Measurements from ENCODE around the gene ATP6V1G2.

The ATP6V1G2 gene

DNA sequence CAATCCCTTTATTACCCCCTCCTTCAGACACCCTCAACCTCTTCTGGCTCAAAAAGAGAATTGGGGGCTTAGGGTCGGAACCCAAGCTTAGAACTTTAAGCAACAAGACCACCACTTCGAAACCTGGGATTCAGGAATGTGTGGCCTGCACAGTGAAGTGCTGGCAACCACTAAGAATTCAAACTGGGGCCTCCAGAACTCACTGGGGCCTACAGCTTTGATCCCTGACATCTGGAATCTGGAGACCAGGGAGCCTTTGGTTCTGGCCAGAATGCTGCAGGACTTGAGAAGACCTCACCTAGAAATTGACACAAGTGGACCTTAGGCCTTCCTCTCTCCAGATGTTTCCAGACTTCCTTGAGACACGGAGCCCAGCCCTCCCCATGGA lies 31.2 kb upstream of the ATP6V1G2 start:
- H3K9ac ChIP-seq (ENCODE audit: low read length) = no peak overlapping the region
- H3K27me3 ChIP-seq (ENCODE audit: insufficient read depth, low read length, poor library complexity) = no peaks in the 10 kb centered on the region
- no peak for DNase-seq
- H3K4me3 ChIP-seq (ENCODE audit: low read length) = no peak overlapping the region
- H4K8ac ChIP-seq (ENCODE audit: low read depth, low read length) = no peak overlapping the region
- H2BK120ac ChIP-seq (ENCODE audit: low read depth, low read length) = no peak overlapping the region
- H4K5ac ChIP-seq (ENCODE audit: low read length) = no peak overlapping the region
- no peak overlapping the region for H3K23ac ChIP-seq (ENCODE audit: low read length)
- no peak overlapping the region for H3K4me2 ChIP-seq (ENCODE audit: low read length)
- H2BK15ac ChIP-seq (replicated peaks; ENCODE audit: low read depth) = no peak overlapping the region
- peaks cover 5% of the 10 kb centered on the region for H3K4me1 ChIP-seq (ENCODE audit: control insufficient read depth, low read depth, low read length)
- no peak overlapping the region for H3K4ac ChIP-seq (ENCODE audit: low read depth, low read length)
- no peaks in the 10 kb centered on the region for H3K36me3 ChIP-seq (ENCODE audit: control insufficient read depth, insufficient read depth, low read length)
- no peaks in the 10 kb centered on the region for H3K79me1 ChIP-seq (ENCODE audit: low read length)
- no peak overlapping the region for H2AK5ac ChIP-seq (ENCODE audit: low read length)
- H3K27ac ChIP-seq (ENCODE audit: low read depth, low read length) = no peak overlapping the region
- no peak overlapping the region for H3K18ac ChIP-seq (ENCODE audit: low read length)
- H2BK5ac ChIP-seq (ENCODE audit: low read length) = no peak overlapping the region
- no CpG with 5 or more reads among the region's 3 CpGs for WGBS (ENCODE audit: extremely low coverage, insufficient coverage, low lambda C conversion rate)
- no peak overlapping the region for H3K56ac ChIP-seq (ENCODE audit: low read length)
- no peaks in the 10 kb centered on the region for H3K79me2 ChIP-seq (ENCODE audit: control insufficient read depth, insufficient read depth, low read length)

GRCh38 chr6:31576897-31577578 lies 30.6 kb upstream of the ATP6V1G2 start:
- Histone ChIP-seq H4K5ac (ENCODE audit: low read length) (no peak overlapping the region), H3K18ac (ENCODE audit: low read length) (no peak overlapping the region), H2BK120ac (ENCODE audit: low read depth, low read length) (no peak overlapping the region), H2AK5ac (ENCODE audit: low read length) (peak overlapping the region; percentile 22), H3K4me1 (ENCODE audit: control insufficient read depth, low read depth, low read length) (peaks cover 5% of the 10 kb centered on the region), H3K27me3 (ENCODE audit: insufficient read depth, low read length, poor library complexity) (no peaks in the 10 kb centered on the region), H3K36me3 (ENCODE audit: control insufficient read depth, insufficient read depth, low read length) (no peaks in the 10 kb centered on the region), H3K9ac (ENCODE audit: low read length) (no peak overlapping the region), H2BK5ac (ENCODE audit: low read length) (no peak overlapping the region), H3K4me3 (ENCODE audit: low read length) (no peak overlapping the region), H3K79me2 (ENCODE audit: control insufficient read depth, insufficient read depth, low read length) (no peaks in the 10 kb centered on the region), H2BK15ac (replicated peaks; ENCODE audit: low read depth) (no peak overlapping the region), H3K56ac (ENCODE audit: low read length) (no peak overlapping the region), H3K27ac (ENCODE audit: low read depth, low read length) (no peak overlapping the region), H4K8ac (ENCODE audit: low read depth, low read length) (no peak overlapping the region), H3K79me1 (ENCODE audit: low read length) (no peaks in the 10 kb centered on the region), H3K4me2 (ENCODE audit: low read length) (no peak overlapping the region), H3K23ac (ENCODE audit: low read length) (no peak overlapping the region), H3K4ac (ENCODE audit: low read depth, low read length) (no peak overlapping the region)
- WGBS (ENCODE audit: extremely low coverage, insufficient coverage, low lambda C conversion rate) = no CpG with 5 or more reads among the region's 19 CpGs
- DNase-seq = no peak

DNA sequence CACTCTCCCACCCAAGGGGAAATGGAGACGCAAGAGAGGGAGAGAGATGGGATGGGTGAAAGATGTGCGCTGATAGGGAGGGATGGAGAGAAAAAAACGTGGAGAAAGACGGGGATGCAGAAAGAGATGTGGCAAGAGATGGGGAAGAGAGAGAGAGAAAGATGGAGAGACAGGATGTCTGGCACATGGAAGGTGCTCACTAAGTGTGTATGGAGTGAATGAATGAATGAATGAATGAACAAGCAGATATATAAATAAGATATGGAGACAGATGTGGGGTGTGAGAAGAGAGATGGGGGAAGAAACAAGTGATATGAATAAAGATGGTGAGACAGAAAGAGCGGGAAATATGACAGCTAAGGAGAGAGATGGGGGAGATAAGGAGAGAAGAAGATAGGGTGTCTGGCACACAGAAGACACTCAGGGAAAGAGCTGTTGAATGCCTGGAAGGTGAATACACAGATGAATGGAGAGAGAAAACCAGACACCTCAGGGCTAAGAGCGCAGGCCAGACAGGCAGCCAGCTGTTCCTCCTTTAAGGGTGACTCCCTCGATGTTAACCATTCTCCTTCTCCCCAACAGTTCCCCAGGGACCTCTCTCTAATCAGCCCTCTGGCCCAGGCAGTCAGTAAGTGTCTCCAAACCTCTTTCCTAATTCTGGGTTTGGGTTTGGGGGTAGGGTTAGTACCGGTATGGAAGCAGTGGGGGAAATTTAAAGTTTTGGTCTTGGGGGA lies 29.7 kb upstream of the ATP6V1G2 start:
- H3K27ac ChIP-seq (ENCODE audit: low read depth, low read length) = no peak overlapping the region
- no peaks in the 10 kb centered on the region for H3K79me1 ChIP-seq (ENCODE audit: low read length)
- H3K18ac ChIP-seq (ENCODE audit: low read length) = no peak overlapping the region
- H3K4me2 ChIP-seq (ENCODE audit: low read length) = no peak overlapping the region
- peaks cover 2% of the 10 kb centered on the region for H3K4me1 ChIP-seq (ENCODE audit: control insufficient read depth, low read depth, low read length)
- H3K23ac ChIP-seq (ENCODE audit: low read length) = no peak overlapping the region
- WGBS (ENCODE audit: extremely low coverage, insufficient coverage, low lambda C conversion rate) = 100% methylated on average over 2 of the region's 8 CpGs
- no peak overlapping the region for H4K5ac ChIP-seq (ENCODE audit: low read length)
- H3K4me3 ChIP-seq (ENCODE audit: low read length) = no peak overlapping the region
- no peak overlapping the region for H3K9ac ChIP-seq (ENCODE audit: low read length)
- no peaks in the 10 kb centered on the region for H3K27me3 ChIP-seq (ENCODE audit: insufficient read depth, low read length, poor library complexity)
- DNase-seq = no peak
- no peak overlapping the region for H2BK5ac ChIP-seq (ENCODE audit: low read length)
- H2BK15ac ChIP-seq (replicated peaks; ENCODE audit: low read depth) = no peak overlapping the region
- no peak overlapping the region for H2AK5ac ChIP-seq (ENCODE audit: low read length)
- H3K4ac ChIP-seq (ENCODE audit: low read depth, low read length) = no peak overlapping the region
- no peak overlapping the region for H4K8ac ChIP-seq (ENCODE audit: low read depth, low read length)
- H3K79me2 ChIP-seq (ENCODE audit: control insufficient read depth, insufficient read depth, low read length) = no peaks in the 10 kb centered on the region
- H3K36me3 ChIP-seq (ENCODE audit: control insufficient read depth, insufficient read depth, low read length) = no peaks in the 10 kb centered on the region
- H2BK120ac ChIP-seq (ENCODE audit: low read depth, low read length) = no peak overlapping the region
- no peak overlapping the region for H3K56ac ChIP-seq (ENCODE audit: low read length)

DNA sequence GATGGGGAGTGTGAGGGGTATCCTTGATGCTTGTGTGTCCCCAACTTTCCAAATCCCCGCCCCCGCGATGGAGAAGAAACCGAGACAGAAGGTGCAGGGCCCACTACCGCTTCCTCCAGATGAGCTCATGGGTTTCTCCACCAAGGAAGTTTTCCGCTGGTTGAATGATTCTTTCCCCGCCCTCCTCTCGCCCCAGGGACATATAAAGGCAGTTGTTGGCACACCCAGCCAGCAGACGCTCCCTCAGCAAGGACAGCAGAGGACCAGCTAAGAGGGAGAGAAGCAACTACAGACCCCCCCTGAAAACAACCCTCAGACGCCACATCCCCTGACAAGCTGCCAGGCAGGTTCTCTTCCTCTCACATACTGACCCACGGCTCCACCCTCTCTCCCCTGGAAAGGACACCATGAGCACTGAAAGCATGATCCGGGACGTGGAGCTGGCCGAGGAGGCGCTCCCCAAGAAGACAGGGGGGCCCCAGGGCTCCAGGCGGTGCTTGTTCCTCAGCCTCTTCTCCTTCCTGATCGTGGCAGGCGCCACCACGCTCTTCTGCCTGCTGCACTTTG lies 29.0 kb upstream of the ATP6V1G2 start, which contains the start of gene TNF:
TNF (plus strand) TSS at position 231 of the 567 bp plus-strand sequence; CDS start at position 408, 177 bp downstream.
- Histone ChIP-seq H3K23ac (ENCODE audit: low read length) (no peak within 1 kb of the TSS), H3K79me2 (ENCODE audit: control insufficient read depth, insufficient read depth, low read length) (no peaks in the 10 kb centered on the region), H3K9ac (ENCODE audit: low read length) (no peak within 1 kb of the TSS), H4K5ac (ENCODE audit: low read length) (no peak within 1 kb of the TSS), H3K27me3 (ENCODE audit: insufficient read depth, low read length, poor library complexity) (no peaks in the 10 kb centered on the region), H3K4me2 (ENCODE audit: low read length) (no peak within 1 kb of the TSS), H2AK5ac (ENCODE audit: low read length) (no peak within 1 kb of the TSS), H3K18ac (ENCODE audit: low read length) (no peak within 1 kb of the TSS), H3K56ac (ENCODE audit: low read length) (no peak within 1 kb of the TSS), H3K4ac (ENCODE audit: low read depth, low read length) (no peak within 1 kb of the TSS), H2BK5ac (ENCODE audit: low read length) (no peak within 1 kb of the TSS), H3K27ac (ENCODE audit: low read depth, low read length) (no peak within 1 kb of the TSS), H3K4me3 (ENCODE audit: low read length) (no peak within 1 kb of the TSS), H2BK120ac (ENCODE audit: low read depth, low read length) (no peak within 1 kb of the TSS), H3K79me1 (ENCODE audit: low read length) (no peaks in the 10 kb centered on the region), H3K4me1 (ENCODE audit: control insufficient read depth, low read depth, low read length) (peaks cover 2% of the 10 kb centered on the region), H3K36me3 (ENCODE audit: control insufficient read depth, insufficient read depth, low read length) (no peaks in the 10 kb centered on the region), H4K8ac (ENCODE audit: low read depth, low read length) (no peak within 1 kb of the TSS), H2BK15ac (replicated peaks; ENCODE audit: low read depth) (no peak within 1 kb of the TSS)
- no peak for DNase-seq
- no CpG with 5 or more reads among the region's 19 CpGs for WGBS (ENCODE audit: extremely low coverage, insufficient coverage, low lambda C conversion rate)

DNA sequence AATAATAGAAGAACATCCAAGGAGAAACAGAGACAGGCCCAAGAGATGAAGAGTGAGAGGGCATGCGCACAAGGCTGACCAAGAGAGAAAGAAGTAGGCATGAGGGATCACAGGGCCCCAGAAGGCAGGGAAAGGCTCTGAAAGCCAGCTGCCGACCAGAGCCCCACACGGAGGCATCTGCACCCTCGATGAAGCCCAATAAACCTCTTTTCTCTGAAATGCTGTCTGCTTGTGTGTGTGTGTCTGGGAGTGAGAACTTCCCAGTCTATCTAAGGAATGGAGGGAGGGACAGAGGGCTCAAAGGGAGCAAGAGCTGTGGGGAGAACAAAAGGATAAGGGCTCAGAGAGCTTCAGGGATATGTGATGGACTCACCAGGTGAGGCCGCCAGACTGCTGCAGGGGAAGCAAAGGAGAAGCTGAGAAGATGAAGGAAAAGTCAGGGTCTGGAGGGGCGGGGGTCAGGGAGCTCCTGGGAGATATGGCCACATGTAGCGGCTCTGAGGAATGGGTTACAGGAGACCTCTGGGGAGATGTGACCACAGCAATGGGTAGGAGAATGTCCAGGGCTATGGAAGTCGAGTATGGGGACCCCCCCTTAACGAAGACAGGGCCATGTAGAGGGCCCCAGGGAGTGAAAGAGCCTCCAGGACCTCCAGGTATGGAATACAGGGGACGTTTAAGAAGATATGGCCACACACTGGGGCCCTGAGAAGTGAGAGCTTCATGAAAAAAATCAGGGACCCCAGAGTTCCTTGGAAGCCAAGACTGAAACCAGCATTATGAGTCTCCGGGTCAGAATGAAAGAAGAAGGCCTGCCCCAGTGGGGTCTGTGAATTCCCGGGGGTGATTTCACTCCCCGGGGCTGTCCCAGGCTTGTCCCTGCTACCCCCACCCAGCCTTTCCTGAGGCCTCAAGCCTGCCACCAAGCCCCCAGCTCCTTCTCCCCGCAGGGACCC lies 28.0 kb upstream of the ATP6V1G2 start:
- Histone ChIP-seq H3K79me2 (ENCODE audit: control insufficient read depth, insufficient read depth, low read length) (no peaks in the 10 kb centered on the region), H3K4me3 (ENCODE audit: low read length) (no peak overlapping the region), H3K27me3 (ENCODE audit: insufficient read depth, low read length, poor library complexity) (no peaks in the 10 kb centered on the region), H2BK15ac (replicated peaks; ENCODE audit: low read depth) (no peak overlapping the region), H3K4me1 (ENCODE audit: control insufficient read depth, low read depth, low read length) (peaks cover 2% of the 10 kb centered on the region), H3K4ac (ENCODE audit: low read depth, low read length) (no peak overlapping the region), H2BK120ac (ENCODE audit: low read depth, low read length) (no peak overlapping the region), H4K8ac (ENCODE audit: low read depth, low read length) (no peak overlapping the region), H3K79me1 (ENCODE audit: low read length) (no peaks in the 10 kb centered on the region), H3K36me3 (ENCODE audit: control insufficient read depth, insufficient read depth, low read length) (no peaks in the 10 kb centered on the region), H3K23ac (ENCODE audit: low read length) (no peak overlapping the region), H3K18ac (ENCODE audit: low read length) (no peak overlapping the region), H4K5ac (ENCODE audit: low read length) (no peak overlapping the region), H3K9ac (ENCODE audit: low read length) (no peak overlapping the region), H3K27ac (ENCODE audit: low read depth, low read length) (no peak overlapping the region), H2AK5ac (ENCODE audit: low read length) (no peak overlapping the region), H3K56ac (ENCODE audit: low read length) (no peak overlapping the region), H2BK5ac (ENCODE audit: low read length) (no peak overlapping the region), H3K4me2 (ENCODE audit: low read length) (no peak overlapping the region)
- peak; percentile 63 for DNase-seq
- WGBS (ENCODE audit: extremely low coverage, insufficient coverage, low lambda C conversion rate) = no CpG with 5 or more reads among the region's 14 CpGs

All from mesendoderm (in vitro differentiated cells).